GM23338 (cell line): Measurements from ENCODE around the gene WDR93.

Experiments
- CREB1 ChIP-seq: fragments of 250-450 bp; sonication (Bioruptor Pico); IDR thresholded peaks from 2 replicates; pipeline ENCODE4 v1.5.0; 2020; ENCODE audit warnings: low read depth, mild to moderate bottlenecking, moderate library complexity
- EZH2 ChIP-seq: fragments of 200-600 bp; sonication (generic); IDR thresholded peaks from one replicate; pipeline ENCODE4 v1.8.0; 2017; ENCODE audit warnings: antibody characterized with exemption, mild to moderate bottlenecking, low read depth; ENCODE audit not compliant: unreplicated experiment
- EZH2phosphoT487 ChIP-seq: fragments of 200-600 bp; sonication (generic); IDR thresholded peaks from one replicate; pipeline ENCODE4 v1.8.1; 2018; ENCODE audit warnings: antibody characterized with exemption; ENCODE audit not compliant: unreplicated experiment
- JUNB ChIP-seq: IDR thresholded peaks from one replicate; pipeline ENCODE4 v1.6.1; 2016; ENCODE audit warnings: antibody characterized with exemption; ENCODE audit not compliant: unreplicated experiment
- POLR2AphosphoS5 ChIP-seq: IDR thresholded peaks from 2 replicates; pipeline ENCODE4 v1.6.1; 2016; ENCODE audit warnings: antibody characterized with exemption, low read depth
- STAT1 ChIP-seq: IDR thresholded peaks from one replicate; pipeline ENCODE4 v1.6.1; 2016; ENCODE audit warnings: antibody characterized with exemption; ENCODE audit not compliant: unreplicated experiment
- TF ChIP-seq, protein P1 (sequence below), 2 experiments: fragments of 200-600 bp in 1 of 2; sonication (generic) in 1 of 2; conservative IDR thresholded peaks; 2 replicates each; pipeline versions ENCODE4 v1.5.1 to v1.6.1; 2016 to 2017; ENCODE audit warnings: antibody characterized with exemption in 2 of 2, low read depth in 2 of 2, mild to moderate bottlenecking in 2 of 2, moderate library complexity in 1 of 2
- TF ChIP-seq, protein P2 (sequence below): IDR thresholded peaks from 2 replicates; pipeline ENCODE4 v1.6.1; 2016; ENCODE audit warnings: antibody characterized with exemption
- TF ChIP-seq, protein P3 (sequence below): IDR thresholded peaks from one replicate; pipeline ENCODE4 v1.6.1; 2018; ENCODE audit warnings: antibody characterized with exemption; ENCODE audit not compliant: unreplicated experiment

DNA sequence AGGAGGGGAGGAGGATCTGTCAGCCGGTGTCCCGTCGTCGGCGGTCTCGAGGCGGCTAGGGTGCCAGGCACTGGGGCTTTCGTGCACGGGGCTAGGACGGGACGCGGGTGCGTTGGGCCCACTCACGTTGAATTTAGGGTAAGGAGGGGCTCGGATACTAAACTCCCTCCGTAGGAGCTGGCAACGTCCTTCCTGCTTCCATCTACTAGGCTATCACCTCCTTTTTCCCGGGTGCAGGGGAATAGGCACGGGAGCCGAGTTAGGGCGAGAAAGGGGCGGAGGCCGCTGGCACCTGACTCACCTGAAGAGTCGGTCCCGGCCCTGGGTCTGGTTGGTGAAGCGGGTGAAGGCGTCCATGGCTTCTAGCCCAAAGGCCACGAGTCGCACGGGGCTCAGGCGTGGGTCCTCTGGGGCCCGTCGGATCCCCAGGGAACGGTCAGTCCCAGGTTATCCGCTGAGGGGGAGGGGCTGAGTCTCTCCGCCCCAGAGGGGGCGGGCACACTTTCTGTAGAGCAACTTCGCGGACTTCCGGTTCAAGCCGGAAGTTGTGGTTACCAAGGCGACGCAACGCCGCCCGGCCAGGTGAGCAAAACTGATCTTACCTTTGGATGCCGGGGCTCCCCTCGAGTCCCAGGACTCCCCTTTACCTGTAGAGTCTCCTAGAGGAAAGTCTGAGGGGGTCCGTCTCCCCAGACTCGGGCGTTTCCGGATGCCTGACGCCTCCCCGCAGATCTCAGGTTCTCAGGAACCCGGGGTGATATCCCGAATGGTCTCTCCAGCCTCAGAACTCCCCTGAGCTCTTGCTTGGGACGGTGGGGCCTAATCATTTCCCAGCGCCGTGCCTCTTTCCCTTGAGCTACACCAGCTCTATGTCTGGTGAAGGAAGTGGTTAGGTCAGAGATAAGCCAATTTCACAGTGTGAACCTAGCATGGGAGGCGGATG lies at the start of gene WDR93, which contains the start of gene PEX11A:
- TF ChIP-seq, protein P1, sequence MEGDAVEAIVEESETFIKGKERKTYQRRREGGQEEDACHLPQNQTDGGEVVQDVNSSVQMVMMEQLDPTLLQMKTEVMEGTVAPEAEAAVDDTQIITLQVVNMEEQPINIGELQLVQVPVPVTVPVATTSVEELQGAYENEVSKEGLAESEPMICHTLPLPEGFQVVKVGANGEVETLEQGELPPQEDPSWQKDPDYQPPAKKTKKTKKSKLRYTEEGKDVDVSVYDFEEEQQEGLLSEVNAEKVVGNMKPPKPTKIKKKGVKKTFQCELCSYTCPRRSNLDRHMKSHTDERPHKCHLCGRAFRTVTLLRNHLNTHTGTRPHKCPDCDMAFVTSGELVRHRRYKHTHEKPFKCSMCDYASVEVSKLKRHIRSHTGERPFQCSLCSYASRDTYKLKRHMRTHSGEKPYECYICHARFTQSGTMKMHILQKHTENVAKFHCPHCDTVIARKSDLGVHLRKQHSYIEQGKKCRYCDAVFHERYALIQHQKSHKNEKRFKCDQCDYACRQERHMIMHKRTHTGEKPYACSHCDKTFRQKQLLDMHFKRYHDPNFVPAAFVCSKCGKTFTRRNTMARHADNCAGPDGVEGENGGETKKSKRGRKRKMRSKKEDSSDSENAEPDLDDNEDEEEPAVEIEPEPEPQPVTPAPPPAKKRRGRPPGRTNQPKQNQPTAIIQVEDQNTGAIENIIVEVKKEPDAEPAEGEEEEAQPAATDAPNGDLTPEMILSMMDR (conservative IDR thresholded peaks at IDR 0.05; ENCODE audit: low read depth in 2 of 2), result no peak
- TF ChIP-seq, protein P2, sequence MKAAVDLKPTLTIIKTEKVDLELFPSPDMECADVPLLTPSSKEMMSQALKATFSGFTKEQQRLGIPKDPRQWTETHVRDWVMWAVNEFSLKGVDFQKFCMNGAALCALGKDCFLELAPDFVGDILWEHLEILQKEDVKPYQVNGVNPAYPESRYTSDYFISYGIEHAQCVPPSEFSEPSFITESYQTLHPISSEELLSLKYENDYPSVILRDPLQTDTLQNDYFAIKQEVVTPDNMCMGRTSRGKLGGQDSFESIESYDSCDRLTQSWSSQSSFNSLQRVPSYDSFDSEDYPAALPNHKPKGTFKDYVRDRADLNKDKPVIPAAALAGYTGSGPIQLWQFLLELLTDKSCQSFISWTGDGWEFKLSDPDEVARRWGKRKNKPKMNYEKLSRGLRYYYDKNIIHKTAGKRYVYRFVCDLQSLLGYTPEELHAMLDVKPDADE, result no peak
- peak; percentile 52 for TF ChIP-seq POLR2AphosphoS5
- TF ChIP-seq CREB1 (CRISPR knock-in tag), result no peak
- TF ChIP-seq EZH2, result peak; percentile 51
- TF ChIP-seq JUNB, result no peak
- TF ChIP-seq STAT1, result no peak
- no peak for TF ChIP-seq EZH2phosphoT487
- TF ChIP-seq, protein P3, sequence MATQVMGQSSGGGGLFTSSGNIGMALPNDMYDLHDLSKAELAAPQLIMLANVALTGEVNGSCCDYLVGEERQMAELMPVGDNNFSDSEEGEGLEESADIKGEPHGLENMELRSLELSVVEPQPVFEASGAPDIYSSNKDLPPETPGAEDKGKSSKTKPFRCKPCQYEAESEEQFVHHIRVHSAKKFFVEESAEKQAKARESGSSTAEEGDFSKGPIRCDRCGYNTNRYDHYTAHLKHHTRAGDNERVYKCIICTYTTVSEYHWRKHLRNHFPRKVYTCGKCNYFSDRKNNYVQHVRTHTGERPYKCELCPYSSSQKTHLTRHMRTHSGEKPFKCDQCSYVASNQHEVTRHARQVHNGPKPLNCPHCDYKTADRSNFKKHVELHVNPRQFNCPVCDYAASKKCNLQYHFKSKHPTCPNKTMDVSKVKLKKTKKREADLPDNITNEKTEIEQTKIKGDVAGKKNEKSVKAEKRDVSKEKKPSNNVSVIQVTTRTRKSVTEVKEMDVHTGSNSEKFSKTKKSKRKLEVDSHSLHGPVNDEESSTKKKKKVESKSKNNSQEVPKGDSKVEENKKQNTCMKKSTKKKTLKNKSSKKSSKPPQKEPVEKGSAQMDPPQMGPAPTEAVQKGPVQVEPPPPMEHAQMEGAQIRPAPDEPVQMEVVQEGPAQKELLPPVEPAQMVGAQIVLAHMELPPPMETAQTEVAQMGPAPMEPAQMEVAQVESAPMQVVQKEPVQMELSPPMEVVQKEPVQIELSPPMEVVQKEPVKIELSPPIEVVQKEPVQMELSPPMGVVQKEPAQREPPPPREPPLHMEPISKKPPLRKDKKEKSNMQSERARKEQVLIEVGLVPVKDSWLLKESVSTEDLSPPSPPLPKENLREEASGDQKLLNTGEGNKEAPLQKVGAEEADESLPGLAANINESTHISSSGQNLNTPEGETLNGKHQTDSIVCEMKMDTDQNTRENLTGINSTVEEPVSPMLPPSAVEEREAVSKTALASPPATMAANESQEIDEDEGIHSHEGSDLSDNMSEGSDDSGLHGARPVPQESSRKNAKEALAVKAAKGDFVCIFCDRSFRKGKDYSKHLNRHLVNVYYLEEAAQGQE, result no peak
